22Rv1 (cell line): ENCODE results near the gene ZBTB4.

ENCODE experiments used
- H3K27ac ChIP-seq: fragments of 450-650 bp; 2 replicates; pipeline ENCODE4 v1.5.1; 2017
- ZFX ChIP-seq: fragments of 450-650 bp; IDR thresholded peaks from 2 replicates; pipeline ENCODE4 v1.6.1; 2017; ENCODE audit warnings: antibody characterized with exemption, borderline replicate concordance
- TF ChIP-seq, protein P1 (sequence below): fragments of 450-650 bp; IDR thresholded peaks from 2 replicates; pipeline ENCODE4 v1.5.1; 2017; ENCODE audit warnings: mild to moderate bottlenecking

ZBTB4 gene

DNA sequence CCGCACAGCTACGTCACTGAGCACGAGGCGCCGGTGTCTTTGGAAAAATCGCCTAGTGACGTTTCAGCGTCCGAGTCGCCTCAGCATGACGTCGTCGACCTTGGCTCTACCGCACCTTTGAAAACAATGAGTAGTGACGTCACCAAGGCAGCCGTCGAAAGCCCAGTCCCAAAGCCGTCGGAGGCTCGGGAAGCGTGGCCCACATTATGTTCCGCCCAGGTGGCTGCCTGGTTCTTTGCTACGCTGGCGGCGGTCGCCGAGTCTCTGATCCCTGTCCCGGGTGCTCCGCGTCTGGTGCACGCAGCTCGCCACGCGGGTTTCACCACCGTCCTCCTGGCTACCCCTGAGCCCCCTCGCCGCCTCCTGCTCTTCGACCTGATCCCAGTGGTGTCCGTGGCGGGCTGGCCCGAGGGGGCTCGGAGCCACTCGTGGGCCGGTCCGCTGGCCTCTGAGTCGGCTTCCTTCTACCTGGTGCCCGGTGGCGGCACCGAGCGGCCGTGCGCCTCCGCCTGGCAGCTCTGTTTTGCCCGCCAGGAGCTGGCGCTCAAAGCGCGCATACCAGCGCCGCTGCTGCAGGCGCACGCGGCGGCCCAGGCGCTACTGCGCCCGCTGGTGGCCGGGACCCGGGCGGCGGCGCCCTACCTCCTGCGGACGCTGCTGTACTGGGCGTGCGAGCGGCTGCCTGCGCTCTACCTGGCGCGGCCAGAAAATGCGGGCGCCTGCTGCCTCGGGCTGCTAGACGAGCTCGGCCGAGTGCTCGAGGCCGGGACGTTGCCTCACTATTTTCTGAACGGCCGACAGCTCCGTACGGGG is 42.7 kb downstream of the ZBTB4 start:
- H3K27ac ChIP-seq: peak overlapping the region; percentile 92
- TF ChIP-seq, protein P1, sequence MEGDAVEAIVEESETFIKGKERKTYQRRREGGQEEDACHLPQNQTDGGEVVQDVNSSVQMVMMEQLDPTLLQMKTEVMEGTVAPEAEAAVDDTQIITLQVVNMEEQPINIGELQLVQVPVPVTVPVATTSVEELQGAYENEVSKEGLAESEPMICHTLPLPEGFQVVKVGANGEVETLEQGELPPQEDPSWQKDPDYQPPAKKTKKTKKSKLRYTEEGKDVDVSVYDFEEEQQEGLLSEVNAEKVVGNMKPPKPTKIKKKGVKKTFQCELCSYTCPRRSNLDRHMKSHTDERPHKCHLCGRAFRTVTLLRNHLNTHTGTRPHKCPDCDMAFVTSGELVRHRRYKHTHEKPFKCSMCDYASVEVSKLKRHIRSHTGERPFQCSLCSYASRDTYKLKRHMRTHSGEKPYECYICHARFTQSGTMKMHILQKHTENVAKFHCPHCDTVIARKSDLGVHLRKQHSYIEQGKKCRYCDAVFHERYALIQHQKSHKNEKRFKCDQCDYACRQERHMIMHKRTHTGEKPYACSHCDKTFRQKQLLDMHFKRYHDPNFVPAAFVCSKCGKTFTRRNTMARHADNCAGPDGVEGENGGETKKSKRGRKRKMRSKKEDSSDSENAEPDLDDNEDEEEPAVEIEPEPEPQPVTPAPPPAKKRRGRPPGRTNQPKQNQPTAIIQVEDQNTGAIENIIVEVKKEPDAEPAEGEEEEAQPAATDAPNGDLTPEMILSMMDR: peak; percentile 99
- no peak for TF ChIP-seq ZFX

DNA sequence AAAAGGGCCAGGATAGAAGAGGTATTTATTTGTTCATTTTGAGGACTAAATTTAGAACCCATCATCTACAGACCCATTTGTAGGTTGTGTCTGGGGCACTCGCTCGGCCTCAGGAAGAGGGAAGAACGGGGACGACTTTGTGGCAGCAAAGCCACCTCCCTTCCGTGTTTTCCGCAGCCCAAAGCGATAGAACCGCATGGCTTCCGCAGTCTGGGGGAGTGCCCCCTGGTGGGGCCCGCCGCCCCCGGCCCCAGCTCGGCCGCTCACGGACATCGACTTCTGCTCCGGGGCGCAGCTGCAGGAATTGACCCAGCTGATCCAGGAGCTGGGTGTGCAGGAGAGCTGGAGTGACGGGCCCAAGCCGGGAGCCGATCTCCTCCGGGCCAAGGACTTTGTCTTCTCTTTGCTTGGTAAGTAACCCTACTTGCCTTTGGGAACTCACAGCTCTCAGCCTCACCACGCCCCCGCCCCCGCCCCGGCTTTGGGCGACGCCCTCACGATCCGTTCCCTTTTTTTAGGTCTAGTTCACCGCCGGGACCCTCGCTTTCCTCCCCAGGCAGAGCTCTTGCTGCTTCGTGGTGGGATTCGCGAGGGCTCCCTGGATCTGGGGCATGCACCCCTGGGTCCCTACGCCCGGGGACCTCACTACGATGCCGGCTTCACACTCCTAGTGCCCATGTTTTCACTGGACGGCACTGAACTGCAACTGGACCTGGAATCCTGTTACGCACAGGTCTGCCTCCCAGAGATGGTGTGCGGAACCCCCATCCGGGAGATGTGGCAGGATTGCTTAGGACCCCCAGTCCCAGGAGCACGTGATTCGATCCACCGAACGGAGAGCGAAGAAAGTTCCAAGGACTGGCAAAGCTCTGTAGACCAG is 43.5 kb downstream of the ZBTB4 start:
- H3K27ac ChIP-seq: peak overlapping the region; percentile 92
- TF ChIP-seq, protein P1: peak; percentile 33
- TF ChIP-seq ZFX: no peak

DNA sequence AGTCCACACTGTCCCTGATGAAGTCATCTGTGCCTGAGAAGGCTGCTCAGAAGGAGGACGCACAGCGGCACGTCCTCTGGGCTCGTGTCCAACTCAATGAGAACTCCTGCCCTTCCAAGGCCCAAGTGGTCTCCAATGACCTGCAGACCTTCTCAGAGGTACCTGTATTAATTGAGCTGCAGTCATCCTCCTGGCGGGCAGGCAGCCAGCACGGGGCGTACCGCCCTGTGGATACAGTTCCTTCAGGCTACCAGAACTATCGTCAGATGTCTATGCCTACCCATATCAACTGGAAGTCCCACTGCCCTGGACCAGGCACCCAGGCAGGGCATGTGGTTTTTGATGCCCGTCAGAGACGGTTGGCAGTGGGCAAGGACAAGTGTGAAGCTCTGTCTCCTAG is 47.1 kb downstream of the ZBTB4 start:
- H3K27ac ChIP-seq: no peak overlapping the region
- TF ChIP-seq, protein P1: no peak
- no peak for TF ChIP-seq ZFX

GRCh38 chr17:7431231-7431630 is 48.2 kb downstream of the ZBTB4 start:
- no peak overlapping the region for H3K27ac ChIP-seq
- no peak for TF ChIP-seq ZFX
- TF ChIP-seq, protein P1: no peak

- TF ChIP-seq, protein P1: no peak
- TF ChIP-seq ZFX: no peak
- H3K27ac ChIP-seq: no peak overlapping the region
Observed at GRCh38 chr17:7429722-7430121, 49.7 kb downstream of the ZBTB4 start.

GRCh38 chr17:7428557-7428956 is 50.9 kb downstream of the ZBTB4 start, which contains the start of gene SPEM3:
TSS of gene SPEM3 (plus strand) at chr17:7428857. CDS start at chr17:7428903, 46 bp downstream.
- TF ChIP-seq ZFX: no peak
- TF ChIP-seq, protein P1: no peak
- no peak within 1 kb of the TSS for H3K27ac ChIP-seq
